Daoy (cell line): ENCODE data around the gene NAA40. TPM values are rescaled to one million over a fixed set of nuclear protein-coding genes. Genes with fewer than 3 reads are reported as not detected.

Source experiments
- DNase-seq: peaks from one replicate; pipeline ENCODE4 v3.0.0-alpha.2; 2015; ENCODE audit warnings: low read depth
- total RNA-seq: library from RNA; depleted of rRNA; stranded (reverse); fragments of >200 nt; shearing (Covaris generic); gene quantifications from 2 replicates; pipeline ENCODE4 v1.2.3, GENCODE V29; 2014; rRNA removed

The NAA40 gene
- total RNA-seq = 12.6 and 17.5 TPM in 2 replicates

- DNase-seq = peak; percentile 99
These were observed at the start of gene NAA40 for GRCh38 chr11:63938479-63939396. TSS of gene NAA40 (plus strand) at chr11:63939002. CDS start at chr11:63939097, 95 bp downstream.

GRCh38 chr11:63889344-63889743, 49.5 kb upstream of the NAA40 start:
- no peak for DNase-seq

GRCh38 chr11:63890368-63890767, 48.4 kb upstream of the NAA40 start:
- no peak for DNase-seq

- no peak for DNase-seq
These were observed 46.6 kb upstream of the NAA40 start for GRCh38 chr11:63892228-63892627.

DNA sequence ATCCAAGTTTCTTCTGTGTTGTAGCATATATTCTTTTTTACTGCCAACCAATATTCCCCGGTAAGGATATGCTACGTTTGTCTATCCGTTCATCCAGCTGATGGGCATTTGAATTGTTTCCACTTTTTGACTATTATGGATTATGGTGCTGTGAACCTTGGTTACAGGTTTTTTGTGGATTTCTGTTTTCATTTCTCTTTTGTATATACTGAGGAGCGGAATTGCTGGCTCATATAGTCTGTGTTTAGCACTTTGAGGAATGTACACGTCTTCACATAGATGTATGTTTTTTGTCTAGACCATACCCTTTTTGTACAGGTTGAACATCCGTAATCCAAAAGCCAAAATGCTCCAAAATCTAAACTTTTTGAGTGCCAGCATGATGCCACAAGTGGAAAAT, 45.4 kb upstream of the NAA40 start:
- no peak for DNase-seq

DNA sequence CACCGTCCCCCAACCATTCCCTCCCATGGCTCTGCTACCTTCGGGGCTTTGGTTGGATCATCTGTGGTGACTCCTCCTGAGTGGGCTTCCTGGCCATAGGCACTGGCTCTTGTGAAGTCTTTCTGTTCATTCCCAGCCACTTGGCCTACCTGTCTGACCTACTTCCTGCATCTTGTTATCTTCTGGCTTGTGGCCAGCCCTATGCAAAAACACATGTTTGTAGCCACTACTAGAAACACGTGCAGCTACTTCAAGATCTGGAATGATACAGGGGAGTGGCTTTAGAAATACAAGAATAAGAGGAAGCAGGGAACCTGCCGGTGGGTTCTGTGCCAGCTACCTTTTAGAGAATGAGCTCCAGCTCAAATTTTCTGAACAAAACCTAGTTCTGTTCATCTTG, 42.7 kb upstream of the NAA40 start:
- no peak for DNase-seq

GRCh38 chr11:63897459-63898146, 41.2 kb upstream of the NAA40 start:
- no peak for DNase-seq

DNA sequence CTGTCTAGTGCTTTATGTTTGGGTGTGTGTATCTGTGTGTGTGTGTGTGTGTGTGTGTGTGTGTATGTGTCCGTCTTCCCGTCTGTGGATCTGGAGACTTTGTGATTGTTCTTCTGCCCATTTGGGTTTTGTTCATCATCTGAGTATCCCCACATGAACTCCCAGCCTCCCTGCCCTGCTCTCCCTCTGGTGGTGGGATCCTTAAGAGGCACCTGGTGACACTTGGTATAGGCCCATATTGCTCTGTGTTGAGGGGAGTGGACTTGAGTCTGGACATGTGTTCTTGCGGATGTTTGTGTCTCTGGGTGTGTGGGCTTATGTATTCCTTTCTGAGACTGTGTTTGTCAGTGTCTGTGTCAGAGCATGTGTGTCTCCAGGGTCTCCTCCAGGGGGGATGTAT, 37.1 kb upstream of the NAA40 start:
- DNase-seq = no peak

GRCh38 chr11:63903884-63904283, 34.9 kb upstream of the NAA40 start:
- no peak for DNase-seq

DNA sequence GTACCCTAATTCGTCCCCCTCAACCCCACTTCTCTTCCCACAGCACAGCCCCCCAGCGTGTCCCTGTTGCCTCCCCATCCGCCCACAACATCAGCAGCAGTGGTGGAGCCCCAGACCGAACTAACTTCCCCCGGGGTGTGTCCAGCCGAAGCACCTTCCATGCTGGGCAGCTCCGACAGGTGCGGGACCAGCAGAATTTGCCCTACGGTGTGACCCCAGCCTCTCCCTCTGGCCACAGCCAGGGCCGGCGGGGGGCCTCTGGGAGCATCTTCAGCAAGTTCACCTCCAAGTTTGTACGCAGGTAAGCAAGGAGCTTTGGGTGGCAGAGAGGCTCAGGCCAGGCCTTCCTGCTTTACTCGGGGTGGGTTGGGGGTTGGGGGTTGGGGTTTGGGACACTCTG, 34.1 kb upstream of the NAA40 start:
- no peak for DNase-seq

- DNase-seq = no peak
These were observed 33.6 kb upstream of the NAA40 start for GRCh38 chr11:63905179-63905578.

- no peak for DNase-seq
These were observed 32.7 kb upstream of the NAA40 start for GRCh38 chr11:63906087-63906486.

DNA sequence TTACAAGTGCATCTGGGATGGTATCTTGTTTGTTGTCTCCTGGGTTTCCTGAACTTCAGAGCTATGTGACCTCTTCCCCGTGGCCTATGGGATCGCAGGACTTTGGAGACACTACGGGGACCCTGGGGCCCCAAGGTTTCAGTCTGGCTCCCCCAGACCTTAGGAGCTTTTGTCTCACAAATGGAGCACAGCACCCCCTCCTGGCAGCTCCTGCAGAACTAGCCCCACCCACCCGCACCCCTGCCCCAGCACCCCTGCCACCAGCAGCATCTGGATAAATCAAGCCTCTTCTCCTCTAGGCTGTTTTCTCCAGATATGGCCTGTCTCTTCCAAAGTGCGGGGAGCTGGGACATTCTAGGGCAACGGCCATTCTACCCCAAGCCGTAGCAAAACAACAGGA, 32.2 kb upstream of the NAA40 start:
- no peak for DNase-seq

DNA sequence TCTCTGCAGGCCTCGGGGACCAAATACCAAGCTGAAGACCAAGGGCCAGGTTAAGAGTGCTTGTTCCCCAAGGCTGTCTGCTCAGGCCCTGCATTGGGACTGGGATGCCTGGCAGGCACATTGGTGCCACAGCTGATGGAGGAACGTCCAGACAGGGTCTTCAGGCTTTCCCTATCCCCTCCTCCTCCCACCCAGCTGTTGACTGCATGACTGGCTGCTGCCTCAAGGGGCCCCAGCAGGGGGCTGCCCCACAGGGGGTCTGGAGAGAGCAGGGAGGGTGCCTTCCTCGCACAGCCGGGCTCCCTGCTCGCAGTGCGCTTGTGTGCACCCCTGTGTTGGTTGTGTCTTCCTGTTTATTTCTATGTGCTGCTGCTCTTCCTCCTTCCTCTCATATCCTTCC, 31.7 kb upstream of the NAA40 start:
- DNase-seq = no peak

GRCh38 chr11:63907808-63908530, 30.8 kb upstream of the NAA40 start:
- DNase-seq = no peak

DNA sequence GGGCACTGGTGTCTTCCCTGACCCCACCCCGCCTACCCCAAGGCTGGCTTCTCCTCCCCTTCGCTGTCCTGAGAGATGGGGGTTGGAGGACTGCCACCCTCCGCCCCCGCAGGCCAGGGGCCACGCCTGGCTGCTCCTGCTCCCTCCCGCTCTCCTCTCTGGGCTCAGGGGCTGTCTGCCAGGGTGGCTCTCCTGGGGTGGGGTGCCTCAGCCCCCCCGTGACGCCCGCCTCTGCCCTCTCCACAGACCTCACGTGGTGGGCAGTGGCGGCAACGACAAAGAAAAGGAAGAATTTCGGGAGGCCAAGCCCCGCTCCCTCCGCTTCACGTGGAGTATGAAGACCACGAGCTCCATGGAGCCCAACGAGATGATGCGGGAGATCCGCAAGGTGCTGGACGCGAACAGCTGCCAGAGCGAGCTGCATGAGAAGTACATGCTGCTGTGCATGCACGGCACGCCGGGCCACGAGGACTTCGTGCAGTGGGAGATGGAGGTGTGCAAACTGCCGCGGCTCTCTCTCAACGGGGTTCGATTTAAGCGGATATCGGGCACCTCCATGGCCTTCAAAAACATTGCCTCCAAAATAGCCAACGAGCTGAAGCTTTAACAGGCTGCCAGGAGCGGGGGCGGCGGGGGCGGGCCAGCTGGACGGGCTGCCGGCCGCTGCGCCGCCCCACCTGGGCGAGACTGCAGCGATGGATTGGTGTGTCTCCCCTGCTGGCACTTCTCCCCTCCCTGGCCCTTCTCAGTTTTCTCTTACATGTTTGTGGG, 30.0 kb upstream of the NAA40 start:
- no peak for DNase-seq

DNA sequence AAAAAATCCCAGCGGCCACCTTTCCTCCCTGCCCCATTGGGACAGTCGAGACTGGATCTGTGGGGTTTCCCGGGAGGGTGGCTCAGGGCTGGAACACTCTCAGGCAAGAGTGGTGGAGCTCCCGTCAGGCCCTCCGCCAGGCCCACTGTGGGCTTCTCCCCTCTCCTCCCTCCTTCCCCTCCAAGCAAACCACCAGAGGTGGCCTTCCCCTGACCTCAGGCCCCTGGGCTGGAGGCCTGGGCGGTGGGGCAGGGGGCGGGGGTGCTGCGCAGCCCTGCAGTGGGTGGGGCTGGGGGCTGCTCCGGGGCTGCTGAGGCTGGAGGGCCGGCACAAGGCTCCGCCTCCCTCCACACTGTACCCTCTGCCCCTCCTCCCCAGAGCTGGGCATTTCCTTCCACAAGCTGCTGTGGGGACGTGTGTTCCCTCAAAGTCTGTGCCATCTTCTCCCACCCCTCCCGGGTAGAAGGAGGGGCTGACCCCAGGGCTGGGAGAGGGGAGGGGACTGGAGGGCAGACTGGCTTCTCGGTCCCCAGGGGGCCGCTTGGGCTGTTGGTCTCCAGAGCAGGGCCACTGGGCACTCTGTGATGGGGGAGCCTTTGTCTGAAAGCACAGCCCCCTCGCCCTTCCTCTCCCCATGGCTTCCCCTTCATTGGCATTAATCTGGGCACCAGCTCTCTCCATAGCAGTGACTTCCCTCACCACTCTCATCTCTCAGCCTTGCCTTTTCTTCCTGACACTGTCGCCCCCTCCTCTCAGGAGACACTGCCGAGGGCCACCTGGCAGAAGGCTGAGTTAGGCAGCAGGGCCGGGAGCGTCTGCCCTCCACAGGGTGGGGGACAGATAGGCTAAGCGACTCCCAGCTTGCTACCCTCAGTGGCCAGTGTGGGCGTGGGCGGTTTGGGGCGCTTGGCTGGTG, 29.0 kb upstream of the NAA40 start:
- no peak for DNase-seq

DNA sequence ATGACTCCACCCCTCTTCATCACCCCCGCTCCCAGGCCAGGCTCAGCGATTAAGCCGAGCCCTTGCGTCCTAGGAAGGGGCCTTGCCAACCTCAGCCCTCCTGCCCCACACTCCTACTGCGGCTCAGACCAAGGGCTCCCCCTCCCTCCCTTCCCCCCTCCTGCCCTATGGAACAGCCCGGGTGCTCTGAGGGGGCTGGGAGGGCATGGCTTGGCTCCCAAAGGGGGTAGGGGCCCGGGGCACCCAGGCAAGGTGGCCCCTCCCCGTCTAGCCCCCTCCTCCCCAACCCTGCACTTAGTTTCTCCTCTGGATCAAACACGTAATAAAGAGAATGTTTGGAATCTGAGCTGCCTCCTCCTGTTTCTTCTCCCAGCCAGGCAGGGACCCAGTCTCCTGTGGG, 28.1 kb upstream of the NAA40 start:
- no peak for DNase-seq

DNA sequence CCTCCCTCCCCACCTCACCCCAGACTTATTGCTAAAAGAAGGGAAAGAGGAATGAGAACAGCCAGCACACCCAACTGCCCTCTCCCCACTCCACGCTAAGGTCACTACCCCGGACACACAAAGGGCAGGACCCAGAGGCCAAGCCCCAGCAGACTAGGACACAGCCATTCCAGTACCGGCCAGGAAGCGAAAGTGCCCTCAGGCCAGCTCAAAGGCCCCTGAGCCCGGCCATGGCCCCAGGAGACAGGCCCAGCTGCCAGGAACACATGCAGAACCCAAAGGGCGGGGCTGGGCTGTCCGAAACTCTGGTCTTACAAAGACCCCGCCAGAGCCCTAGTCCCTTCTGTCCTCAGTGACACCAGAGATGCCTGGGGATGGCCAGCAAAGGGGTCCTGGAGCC, 27.4 kb upstream of the NAA40 start:
- DNase-seq = no peak

GRCh38 chr11:63911876-63912275, 26.9 kb upstream of the NAA40 start:
- no peak for DNase-seq

DNA sequence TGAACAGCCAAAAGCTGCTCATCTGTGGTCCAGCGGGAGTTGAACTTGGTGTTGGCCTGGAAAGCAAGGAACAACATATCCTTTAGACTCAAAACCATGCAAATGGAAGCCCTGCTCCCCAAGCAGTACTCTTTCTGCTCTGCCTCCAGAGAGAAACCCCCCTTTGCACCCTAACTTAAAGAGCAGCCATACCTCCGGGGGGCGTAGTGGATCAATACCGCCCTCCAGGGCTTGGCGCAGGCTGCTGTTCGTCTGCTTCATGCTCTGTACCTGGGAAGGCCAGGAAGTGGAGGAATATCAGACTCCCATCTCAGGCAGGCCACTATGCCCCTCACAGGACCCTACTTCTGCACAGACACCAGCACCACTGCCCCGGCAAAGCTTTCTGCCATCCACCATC, 26.1 kb upstream of the NAA40 start:
- DNase-seq = no peak
